ENCODE results near the gene AACS.
"Not testable (repeated sequence)": the region's sequence is repeated elsewhere in the genome, so short reads cannot be mapped to it uniquely, and the experiment has no call there.

The AACS gene

GRCh38 chr12:125122668-125123067 lies 57.4 kb downstream of the AACS start:
- no peak for DNase-seq

GRCh38 chr12:125124320-125124966 lies 59.2 kb downstream of the AACS start:
- no peak for DNase-seq

GRCh38 chr12:125125271-125125670 lies 60.0 kb downstream of the AACS start:
- no peak for DNase-seq

- DNase-seq, result no peak
Measured at GRCh38 chr12:125128439-125129178, 63.4 kb downstream of the AACS start.

GRCh38 chr12:125129179-125129571 lies 63.9 kb downstream of the AACS start:
- DNase-seq, result peak in 5 of 51 donors; percentile 10 to 77 (median 17)

GRCh38 chr12:125129591-125130255 lies 64.5 kb downstream of the AACS start:
- DNase-seq, result peak in 2 of 51 donors; percentile 48 to 77

GRCh38 chr12:125131958-125132357 lies 66.7 kb downstream of the AACS start:
- DNase-seq, result no peak

- peak in 2 of 51 donors; percentile 7 to 46 for DNase-seq
Measured at GRCh38 chr12:125132698-125133400, 67.6 kb downstream of the AACS start.

- DNase-seq, result no peak
Measured at GRCh38 chr12:125133616-125134015, 68.4 kb downstream of the AACS start.

- no peak for DNase-seq
Measured at GRCh38 chr12:125134576-125134975, 69.3 kb downstream of the AACS start.

- no peak for DNase-seq
Measured at GRCh38 chr12:125135906-125136305, 70.7 kb downstream of the AACS start.

- DNase-seq, result peak in 1 of 51 donors; percentile 16
Measured at GRCh38 chr12:125136702-125137101, 71.5 kb downstream of the AACS start.

- no peak for DNase-seq
Measured at GRCh38 chr12:125137766-125138344, 72.6 kb downstream of the AACS start.

- no peak for DNase-seq
Measured at GRCh38 chr12:125140279-125141209, 75.3 kb downstream of the AACS start.

- not testable (repeated sequence) for DNase-seq
Measured at GRCh38 chr12:125141210-125141573, 76.0 kb downstream of the AACS start.

- DNase-seq, result no peak
Measured at GRCh38 chr12:125142601-125143000, 77.4 kb downstream of the AACS start.

GRCh38 chr12:125143491-125143890 lies 78.3 kb downstream of the AACS start:
- DNase-seq, result no peak

GRCh38 chr12:125145196-125145595 lies 80.0 kb downstream of the AACS start:
- no peak for DNase-seq

GRCh38 chr12:125148316-125148715 lies 83.1 kb downstream of the AACS start:
- no peak for DNase-seq
